Measurements from ENCODE around the gene TMEM45B.
"Not testable (repeated sequence)": the region's sequence is repeated elsewhere in the genome, so short reads cannot be mapped to it uniquely, and the experiment has no call there.

The TMEM45B gene

GRCh38 chr11:129815596-129816461 lies at the start of gene TMEM45B:
TSS of gene TMEM45B (plus strand) at chr11:129815848. CDS start at chr11:129852483, 36,635 bp downstream.
- DNase-seq (ENCODE audit: low read depth in 3 of 3), result peak in 2 of 3 donors; percentile 2 to 21

- DNase-seq (ENCODE audit: low read depth in 3 of 3), result peak in 1 of 3 donors; percentile 3
Measured at GRCh38 chr11:129766898-129767604, 48.6 kb upstream of the TMEM45B start.

DNA sequence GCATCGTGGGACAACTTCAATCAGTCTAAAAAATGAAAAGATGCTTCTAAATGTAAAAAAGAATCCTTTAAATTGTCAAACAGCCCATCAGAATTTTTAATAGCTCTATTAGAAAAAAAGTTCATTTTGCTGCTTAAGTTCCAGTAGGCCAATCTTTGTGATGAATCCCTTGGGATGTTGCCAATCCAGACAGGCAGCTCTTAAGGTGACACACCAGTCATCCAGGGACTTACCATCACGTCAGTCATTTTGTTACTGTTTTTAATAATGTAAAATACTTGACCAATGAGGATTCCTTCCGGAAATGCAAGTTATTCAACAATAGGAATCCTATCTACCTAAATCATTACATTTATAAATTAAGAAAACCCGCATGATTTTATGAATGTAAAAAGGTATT lies 47.8 kb upstream of the TMEM45B start:
- DNase-seq (ENCODE audit: low read depth in 3 of 3), result no peak

GRCh38 chr11:129768356-129768755 lies 47.3 kb upstream of the TMEM45B start:
- no peak for DNase-seq (ENCODE audit: low read depth in 3 of 3)

DNA sequence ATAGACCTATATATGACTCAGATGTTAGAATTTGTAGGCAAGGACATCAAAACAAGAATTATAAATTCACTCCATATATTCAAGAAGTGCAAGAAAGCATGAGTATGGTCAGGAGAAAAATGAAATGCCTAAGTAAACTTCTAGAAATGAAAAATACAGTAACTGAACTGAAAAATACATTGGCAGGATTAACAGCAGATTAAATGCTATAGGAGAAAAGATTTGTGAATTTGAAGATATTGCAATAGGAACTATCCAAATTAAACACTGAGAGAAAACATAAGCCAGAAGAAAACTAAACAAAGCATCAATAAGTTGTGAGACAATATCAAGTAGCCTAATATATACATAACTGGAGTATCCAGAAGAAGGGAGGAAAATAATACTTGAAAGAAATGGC lies 46.6 kb upstream of the TMEM45B start:
- DNase-seq (ENCODE audit: low read depth in 3 of 3), result no peak

- no peak for DNase-seq (ENCODE audit: low read depth in 3 of 3)
Measured at GRCh38 chr11:129770993-129771392, 44.7 kb upstream of the TMEM45B start.

DNA sequence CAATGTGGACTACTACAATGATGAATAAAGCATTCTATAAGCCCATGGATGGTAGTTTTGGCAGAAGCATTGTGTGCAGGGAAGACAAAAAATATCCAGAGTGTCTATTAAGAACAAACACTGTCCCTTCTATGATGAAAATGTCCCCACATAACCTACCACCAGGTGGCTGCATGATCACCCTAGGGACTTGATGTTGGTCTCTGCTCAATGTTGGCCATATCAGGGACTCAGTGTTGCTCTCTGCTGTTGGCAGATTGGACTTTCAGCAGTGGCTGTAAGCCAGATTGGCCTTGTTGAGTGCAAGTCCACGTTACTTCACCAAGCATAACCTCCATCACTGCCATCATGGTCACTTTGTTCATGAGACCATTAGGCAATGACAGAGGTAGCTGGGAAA lies 44.2 kb upstream of the TMEM45B start:
- not testable (repeated sequence) for DNase-seq (ENCODE audit: low read depth in 3 of 3)

DNA sequence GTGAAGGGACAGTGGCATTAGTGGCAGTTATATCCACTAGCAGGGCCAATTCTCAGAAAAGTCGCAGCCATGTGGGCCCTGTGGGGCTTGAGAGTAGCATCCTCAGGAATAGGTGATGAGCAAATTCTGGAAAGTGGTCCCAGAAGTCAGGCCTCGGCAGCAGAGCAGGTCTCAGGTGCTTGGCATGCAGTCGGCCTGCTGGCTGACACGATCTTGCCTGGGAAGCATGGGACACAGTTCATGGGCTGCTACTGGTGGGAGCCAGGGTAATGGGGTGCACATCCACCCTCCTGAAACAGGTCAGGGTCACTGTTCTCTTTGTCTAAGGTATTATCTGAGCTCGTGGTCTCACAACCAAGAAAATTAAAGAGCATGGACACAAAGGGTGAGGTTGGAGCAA lies 36.8 kb upstream of the TMEM45B start:
- DNase-seq (ENCODE audit: low read depth in 3 of 3), result no peak

DNA sequence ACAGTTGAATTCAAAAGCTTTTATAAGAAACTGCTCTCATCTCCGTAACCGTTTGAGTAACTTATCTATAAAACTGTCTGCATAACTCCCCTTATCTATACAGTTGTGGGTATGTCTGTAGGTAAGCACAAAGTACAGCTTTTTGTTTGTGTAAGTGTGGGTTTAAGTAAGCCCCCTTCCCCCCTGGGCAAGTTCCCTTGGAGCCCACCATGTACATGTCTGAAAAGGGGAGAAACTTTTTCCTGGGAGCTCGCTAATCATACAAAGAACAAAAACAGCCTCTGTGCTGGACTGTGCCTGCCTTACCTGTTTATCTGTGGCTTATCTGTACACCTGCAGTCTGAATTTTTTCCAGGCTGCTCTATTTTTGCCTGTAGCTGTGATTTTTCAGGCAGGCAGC lies 36.3 kb upstream of the TMEM45B start:
- no peak for DNase-seq (ENCODE audit: low read depth in 3 of 3)

DNA sequence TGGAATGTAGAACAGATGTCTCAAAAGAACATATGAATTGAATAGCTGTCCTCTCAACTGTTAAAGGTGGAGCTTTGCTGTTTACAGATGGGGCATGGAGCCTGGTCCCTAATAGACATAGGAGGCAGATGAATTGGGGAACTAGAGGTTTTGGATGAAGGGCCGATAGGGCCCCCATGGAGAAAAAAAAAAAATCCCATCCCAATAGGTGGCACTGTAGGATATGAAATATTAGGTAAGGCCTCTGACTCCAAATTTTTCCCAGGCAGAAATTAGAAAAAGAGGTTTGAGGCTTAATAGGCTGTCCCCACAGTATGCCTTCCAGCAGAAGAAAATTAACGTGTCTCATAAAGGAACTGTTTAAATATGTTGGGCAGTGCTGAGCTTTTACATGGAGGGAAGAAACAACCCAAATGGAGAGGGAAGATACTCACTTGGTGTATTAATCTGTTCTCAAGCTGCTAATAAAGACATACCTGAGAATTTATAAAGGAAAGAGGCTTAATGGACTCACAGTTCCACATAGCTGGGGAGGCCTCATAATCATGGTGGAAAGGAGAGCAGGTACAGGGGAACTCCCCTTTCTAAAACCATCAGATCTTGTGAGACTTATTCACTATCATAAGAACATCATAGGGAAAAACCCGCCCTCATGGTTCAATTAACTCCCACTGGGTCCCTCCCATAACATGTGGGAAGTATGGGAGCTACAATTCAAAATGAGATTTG lies 30.1 kb upstream of the TMEM45B start:
- no peak for DNase-seq (ENCODE audit: low read depth in 3 of 3)

DNA sequence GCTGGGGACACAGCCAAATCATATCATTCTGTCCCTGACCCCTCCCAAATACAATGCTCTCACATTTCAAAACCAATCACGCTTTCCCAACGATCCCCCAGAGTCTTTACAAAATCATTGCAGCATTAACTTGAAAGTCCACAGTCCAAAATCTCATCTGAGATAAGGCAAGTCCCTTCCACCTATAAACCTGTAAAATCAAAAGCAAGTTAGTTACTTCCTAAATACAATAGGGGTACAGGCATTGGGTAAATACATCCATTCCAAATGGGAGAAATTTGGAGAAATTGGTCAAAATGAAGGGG lies 29.6 kb upstream of the TMEM45B start:
- not testable (repeated sequence) for DNase-seq (ENCODE audit: low read depth in 3 of 3)

GRCh38 chr11:129787532-129788155 lies 28.0 kb upstream of the TMEM45B start:
- DNase-seq (ENCODE audit: low read depth in 3 of 3), result no peak

GRCh38 chr11:129788278-129788677 lies 27.4 kb upstream of the TMEM45B start:
- DNase-seq (ENCODE audit: low read depth in 3 of 3), result no peak

DNA sequence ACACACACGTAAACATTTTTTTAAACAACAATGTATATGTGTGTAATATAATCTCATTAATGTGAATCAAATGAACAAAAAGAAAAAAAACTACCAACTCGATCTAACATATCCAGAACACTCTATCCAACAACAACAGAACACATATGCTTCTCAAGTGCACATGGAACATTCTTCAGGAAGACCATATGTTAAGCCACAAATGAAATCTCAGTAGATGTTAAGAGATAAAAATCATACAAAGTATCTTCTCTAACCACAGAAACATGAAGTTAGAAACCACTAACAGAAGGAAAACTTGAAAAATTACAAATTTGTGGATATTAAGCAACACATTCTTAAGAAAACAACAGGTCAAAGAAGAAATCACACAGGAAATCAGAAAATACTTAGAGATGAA lies 25.5 kb upstream of the TMEM45B start:
- DNase-seq (ENCODE audit: low read depth in 3 of 3), result no peak

- DNase-seq (ENCODE audit: low read depth in 3 of 3), result no peak
Measured at GRCh38 chr11:129791515-129791914, 24.1 kb upstream of the TMEM45B start.

DNA sequence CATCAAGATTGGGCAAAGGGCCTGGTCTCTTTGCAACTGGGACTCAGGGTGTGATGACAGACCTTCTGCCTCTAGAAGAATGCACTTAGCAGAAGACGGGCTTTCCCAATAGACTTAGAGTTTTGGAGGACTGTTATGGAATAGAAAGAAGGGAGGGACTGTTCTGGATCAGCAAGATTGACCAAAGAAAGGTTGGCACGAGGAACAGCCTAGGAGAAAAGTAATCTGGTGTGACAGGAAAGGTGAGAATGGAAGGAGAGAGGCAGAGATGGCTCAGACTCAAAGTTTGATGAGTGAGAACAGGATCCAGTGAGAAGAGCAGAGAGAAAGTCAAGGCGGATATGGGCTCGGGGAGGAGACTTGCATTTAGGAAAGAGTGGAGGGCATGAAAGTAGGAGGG lies 23.0 kb upstream of the TMEM45B start:
- DNase-seq (ENCODE audit: low read depth in 3 of 3), result no peak

GRCh38 chr11:129795089-129795488 lies 20.6 kb upstream of the TMEM45B start:
- no peak for DNase-seq (ENCODE audit: low read depth in 3 of 3)

DNA sequence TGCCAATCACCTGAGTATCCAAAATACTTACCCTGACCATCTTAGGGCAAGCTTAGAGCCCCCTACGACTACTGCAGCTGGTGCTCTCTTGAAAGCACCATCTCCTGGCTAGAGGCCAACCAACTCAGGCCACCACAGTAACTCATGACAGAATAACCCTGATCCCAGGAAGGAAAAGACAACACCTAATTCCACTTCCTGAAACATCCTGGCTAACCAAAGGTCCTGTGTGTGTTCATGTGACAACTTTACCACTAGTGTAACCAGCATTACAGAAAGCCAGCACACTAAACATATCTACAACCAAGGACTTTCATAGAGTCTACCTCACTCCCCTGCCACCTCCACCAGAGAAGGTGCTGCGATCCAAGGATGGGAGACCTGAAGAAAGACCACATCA lies 17.4 kb upstream of the TMEM45B start:
- DNase-seq (ENCODE audit: low read depth in 3 of 3), result no peak

DNA sequence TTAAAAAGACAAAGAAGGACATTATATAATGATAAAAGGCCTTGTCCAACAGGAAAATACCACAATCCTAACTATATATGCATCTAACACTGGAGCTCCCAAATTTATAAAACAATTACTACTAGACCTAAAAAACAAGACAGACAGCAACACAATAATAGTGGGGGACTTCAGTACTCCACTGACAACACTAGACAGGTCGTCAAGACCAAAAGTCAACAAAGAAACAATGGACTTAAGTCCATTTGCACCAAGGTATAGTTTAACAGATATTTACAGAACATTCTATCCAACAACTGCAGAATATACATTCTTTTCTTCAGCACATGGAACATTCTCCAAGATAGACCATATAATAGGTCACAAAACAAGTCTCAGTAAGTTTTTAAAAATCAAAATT lies 15.5 kb upstream of the TMEM45B start:
- not testable (repeated sequence) for DNase-seq (ENCODE audit: low read depth in 3 of 3)

- no peak for DNase-seq (ENCODE audit: low read depth in 3 of 3)
Measured at GRCh38 chr11:129800655-129801054, 15.0 kb upstream of the TMEM45B start.

DNA sequence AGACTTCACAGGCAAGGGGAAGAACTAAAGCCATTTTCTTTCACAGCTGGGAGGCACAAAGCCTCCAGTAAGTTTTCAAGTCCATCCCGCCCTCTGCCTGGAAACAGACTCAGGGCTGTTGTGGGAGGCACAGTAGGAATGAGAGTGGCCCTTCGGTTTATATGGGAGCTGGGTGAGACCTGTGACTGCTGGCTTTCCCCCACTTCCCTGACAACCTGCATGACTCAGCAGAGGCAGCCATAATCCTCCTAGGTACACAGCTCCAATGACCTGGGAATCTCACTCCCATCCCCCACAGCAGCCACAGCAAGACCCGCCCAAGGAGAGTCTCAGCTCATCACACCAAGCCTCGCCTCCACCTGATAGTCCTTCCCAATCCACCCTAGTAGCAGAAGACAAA lies 12.1 kb upstream of the TMEM45B start:
- no peak for DNase-seq (ENCODE audit: low read depth in 3 of 3)

- DNase-seq (ENCODE audit: low read depth in 3 of 3), result no peak
Measured at GRCh38 chr11:129804012-129804411, 11.6 kb upstream of the TMEM45B start.
